ENCODE measurements around the gene KCNG4.

- TF ChIP-seq CTCF (IDR thresholded peaks at IDR 0.05) (no peak), EP300 (IDR thresholded peaks at IDR 0.05) (no peak), POLR2A (IDR thresholded peaks at IDR 0.05) (no peak)
Measured at GRCh38 chr16:84233748-84234147, 6.1 kb downstream of the KCNG4 start.

Data from ovary (tissue), 3 donors.